GM18526 (cell line): ENCODE results near the gene RIGI.

Experiments
- POLR2A ChIP-seq: IDR thresholded peaks from 3 replicates; pipeline ENCODE4 v1.6.1; 2011; ENCODE audit not compliant: insufficient read length; ENCODE audit errors: extremely low read depth

RIGI gene

DNA sequence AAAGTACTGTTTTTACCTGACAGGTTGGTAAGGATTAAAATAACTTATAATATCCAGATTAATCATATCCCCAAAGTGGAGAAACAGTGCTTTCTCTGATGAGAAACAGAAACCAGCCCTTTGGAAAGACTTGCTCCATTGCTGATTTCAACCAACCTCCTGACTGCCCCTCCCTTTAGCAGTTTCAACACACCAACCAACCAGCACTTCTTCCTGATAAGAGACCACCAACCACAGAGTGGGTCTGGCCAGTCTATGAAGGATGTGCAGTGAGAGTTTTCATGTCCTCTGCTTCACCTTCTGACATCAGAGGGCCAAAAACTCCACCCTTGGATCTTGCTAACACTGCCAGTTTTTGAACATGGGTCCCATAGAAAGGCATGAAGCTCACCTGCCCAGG, 28.1 kb downstream of the RIGI start:
- TF ChIP-seq POLR2A: no peak

- no peak for TF ChIP-seq POLR2A
Measured at GRCh38 chr9:32490601-32491000, 35.4 kb downstream of the RIGI start.

- no peak for TF ChIP-seq POLR2A
Measured at GRCh38 chr9:32487981-32488380, 38.0 kb downstream of the RIGI start.

GRCh38 chr9:32486839-32487562, 39.0 kb downstream of the RIGI start:
- no peak for TF ChIP-seq POLR2A

GRCh38 chr9:32483343-32483742, 42.7 kb downstream of the RIGI start:
- no peak for TF ChIP-seq POLR2A
